CD4-positive, alpha-beta T cell treated with Interleukin-4 for 4 hours (primary cell): ENCODE measurements around the gene NUTM1.
"Not testable (repeated sequence)": the region's sequence is repeated elsewhere in the genome, so short reads cannot be mapped to it uniquely, and the experiment has no call there.

Experiments used
- DNase-seq: peaks from one replicate; pipeline ENCODE4 v3.0.0-alpha.2; 2020

The NUTM1 gene

GRCh38 chr15:34366271-34367065, 23.4 kb downstream of the NUTM1 start:
- DNase-seq, result peak; percentile 39

GRCh38 chr15:34367101-34368081, 24.3 kb downstream of the NUTM1 start, which contains the start of gene LPCAT4:
Gene LPCAT4 (minus strand): TSS chr15:34367196. CDS start chr15:34367100, 96 bp downstream.
- DNase-seq, result peak; percentile 90

- no peak for DNase-seq
Observed at GRCh38 chr15:34370129-34370528, 27.0 kb downstream of the NUTM1 start.

GRCh38 chr15:34370643-34371042, 27.5 kb downstream of the NUTM1 start:
- no peak for DNase-seq

- no peak for DNase-seq
Observed at GRCh38 chr15:34373951-34374350, 30.8 kb downstream of the NUTM1 start.

- no peak for DNase-seq
Observed at GRCh38 chr15:34374816-34375215, 31.7 kb downstream of the NUTM1 start.

GRCh38 chr15:34375541-34375940, 32.4 kb downstream of the NUTM1 start:
- DNase-seq, result not testable (repeated sequence)

GRCh38 chr15:34376856-34377255, 33.7 kb downstream of the NUTM1 start:
- DNase-seq, result no peak

GRCh38 chr15:34380491-34380890, 37.4 kb downstream of the NUTM1 start:
- not testable (repeated sequence) for DNase-seq

- DNase-seq, result not testable (repeated sequence)
Observed at GRCh38 chr15:34381829-34382521, 38.9 kb downstream of the NUTM1 start.

GRCh38 chr15:34389594-34390086, 46.5 kb downstream of the NUTM1 start:
- DNase-seq, result not testable (repeated sequence)

- not testable (repeated sequence) for DNase-seq
Observed at GRCh38 chr15:34392981-34393380, 49.9 kb downstream of the NUTM1 start.

GRCh38 chr15:34397637-34398259, 54.6 kb downstream of the NUTM1 start:
- peak; percentile 59 for DNase-seq

- DNase-seq, result not testable (repeated sequence)
Observed at GRCh38 chr15:34403160-34403598, 60.1 kb downstream of the NUTM1 start.

- not testable (repeated sequence) for DNase-seq
Observed at GRCh38 chr15:34403899-34404298, 60.8 kb downstream of the NUTM1 start.
